Measurements from ENCODE around the gene KCNMA1. TPM values are rescaled to one million over a fixed set of nuclear protein-coding genes. Genes with fewer than 3 reads are reported as not detected.

The KCNMA1 gene
- total and polyA plus RNA-seq, 10 of the 15 experiments (the other 5 are each of a cell fraction or from before 2014, with no cell fraction given) = 8.5 to 77.0 (median 21.3) TPM

- TF ChIP-seq, protein P1, sequence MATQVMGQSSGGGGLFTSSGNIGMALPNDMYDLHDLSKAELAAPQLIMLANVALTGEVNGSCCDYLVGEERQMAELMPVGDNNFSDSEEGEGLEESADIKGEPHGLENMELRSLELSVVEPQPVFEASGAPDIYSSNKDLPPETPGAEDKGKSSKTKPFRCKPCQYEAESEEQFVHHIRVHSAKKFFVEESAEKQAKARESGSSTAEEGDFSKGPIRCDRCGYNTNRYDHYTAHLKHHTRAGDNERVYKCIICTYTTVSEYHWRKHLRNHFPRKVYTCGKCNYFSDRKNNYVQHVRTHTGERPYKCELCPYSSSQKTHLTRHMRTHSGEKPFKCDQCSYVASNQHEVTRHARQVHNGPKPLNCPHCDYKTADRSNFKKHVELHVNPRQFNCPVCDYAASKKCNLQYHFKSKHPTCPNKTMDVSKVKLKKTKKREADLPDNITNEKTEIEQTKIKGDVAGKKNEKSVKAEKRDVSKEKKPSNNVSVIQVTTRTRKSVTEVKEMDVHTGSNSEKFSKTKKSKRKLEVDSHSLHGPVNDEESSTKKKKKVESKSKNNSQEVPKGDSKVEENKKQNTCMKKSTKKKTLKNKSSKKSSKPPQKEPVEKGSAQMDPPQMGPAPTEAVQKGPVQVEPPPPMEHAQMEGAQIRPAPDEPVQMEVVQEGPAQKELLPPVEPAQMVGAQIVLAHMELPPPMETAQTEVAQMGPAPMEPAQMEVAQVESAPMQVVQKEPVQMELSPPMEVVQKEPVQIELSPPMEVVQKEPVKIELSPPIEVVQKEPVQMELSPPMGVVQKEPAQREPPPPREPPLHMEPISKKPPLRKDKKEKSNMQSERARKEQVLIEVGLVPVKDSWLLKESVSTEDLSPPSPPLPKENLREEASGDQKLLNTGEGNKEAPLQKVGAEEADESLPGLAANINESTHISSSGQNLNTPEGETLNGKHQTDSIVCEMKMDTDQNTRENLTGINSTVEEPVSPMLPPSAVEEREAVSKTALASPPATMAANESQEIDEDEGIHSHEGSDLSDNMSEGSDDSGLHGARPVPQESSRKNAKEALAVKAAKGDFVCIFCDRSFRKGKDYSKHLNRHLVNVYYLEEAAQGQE (IDR thresholded peaks at IDR 0.05; ENCODE audit: low read depth, low read length) = no peak
- TF ChIP-seq SMC3 (IDR thresholded peaks at IDR 0.05; ENCODE audit: borderline replicate concordance, low read length) = no peak
- TF ChIP-seq ZSCAN29 (IDR thresholded peaks at IDR 0.05) = no peak
- TF ChIP-seq KLF5 (IDR thresholded peaks at IDR 0.05; ENCODE audit: partially characterized antibody) = no peak
- TF ChIP-seq SIX5 (IDR thresholded peaks at IDR 0.05; ENCODE audit: low read depth, low read length, severe bottlenecking) = no peak
- TF ChIP-seq BRCA1 (IDR thresholded peaks at IDR 0.05; ENCODE audit: low read depth, low read length) = no peak
Observed at GRCh38 chr10:77151408-77151807, 486.2 kb downstream of the KCNMA1 start (continued).

DNA sequence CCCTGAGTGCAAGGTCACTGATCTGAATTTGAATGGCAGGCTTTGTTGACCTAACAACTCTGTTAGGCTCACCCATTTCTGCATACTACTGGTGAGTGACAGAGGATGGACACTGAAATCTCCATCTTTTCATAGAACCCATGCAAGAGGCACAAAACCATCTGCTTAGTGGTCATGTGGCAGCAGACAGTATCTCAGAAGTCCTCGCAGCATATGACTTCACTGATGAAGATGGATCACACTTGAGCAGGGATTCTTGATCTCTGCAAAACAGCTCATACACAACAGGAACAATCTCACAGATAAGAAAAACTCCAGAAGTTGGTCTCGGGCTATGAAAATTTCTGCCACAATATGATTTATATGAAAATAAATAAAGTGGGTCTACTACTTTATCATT lies 487.9 kb downstream of the KCNMA1 start:
- ChIA-PET POLR2A (no interaction called here), RAD21 (ENCODE audit: unreplicated experiment) (no interaction called here), SMC1A (ENCODE audit: uncharacterized antibody, unreplicated experiment) (no interaction called here), CTCF (interaction anchor here (0.6 kb wide), 1 partner anchor 16 kb away, joined by 3 read pairs; no protein-coding TSS in a partner anchor)
- no peaks in the 10 kb centered on the region for H3K79me2 ChIP-seq (ENCODE audit: control insufficient read depth, insufficient read depth, low read length)
- H3K9ac ChIP-seq (ENCODE audit: control insufficient read depth, insufficient read depth, low read length) = no peak overlapping the region
- no peaks in the 10 kb centered on the region for H4K20me1 ChIP-seq (ENCODE audit: control insufficient read depth, insufficient read depth)
- FAIRE-seq (no peak), DNase-seq (ENCODE audit: low read depth, low spot score) (no peak), ATAC-seq (no peak)
- intact Hi-C loops (cut with micrococcal nuclease; ENCODE audit: unreplicated experiment) (no loop called here), in situ Hi-C loops (cut with MboI) (no loop called here)
- no peaks in the 10 kb centered on the region for H3K9me3 ChIP-seq (replicated peaks; ENCODE audit: control insufficient read depth, insufficient read depth, low read length)
- H3K4me2 ChIP-seq (ENCODE audit: control insufficient read depth, insufficient read depth) = no peak overlapping the region
- no peak overlapping the region for H3K4me3 ChIP-seq
- 11% methylated on average over 2 of the region's 2 CpGs for WGBS (ENCODE audit: insufficient coverage, insufficient replicate concordance, low lambda C conversion rate, missing lambda C conversion rate)
- no peaks in the 10 kb centered on the region for H3K36me3 ChIP-seq (ENCODE audit: control insufficient read depth in 2 of 2, insufficient read depth in 2 of 2, low read length in 1 of 2)
- BruUV-seq (replicated peaks) = no TSS peak
- no peak overlapping the region for H3K27ac ChIP-seq (ENCODE audit: control insufficient read depth, insufficient read depth)
- H2AFZ ChIP-seq (ENCODE audit: control insufficient read depth, low read depth, low read length) = no peak overlapping the region
- H3K27me3 ChIP-seq (replicated peaks in 1 of 2; ENCODE audit: control insufficient read depth in 2 of 2, insufficient read depth in 2 of 2, low read length in 1 of 2) = 0 out of 4 replicates have a peak, but pooled peaks cover 0 to 2% of the 10 kb centered on the region in 2 experiments
- H3K4me1 ChIP-seq (ENCODE audit: control insufficient read depth, insufficient read depth, low read length) = no peaks in the 10 kb centered on the region
- TF ChIP-seq E4F1 (IDR thresholded peaks at IDR 0.05; ENCODE audit: borderline replicate concordance, partially characterized antibody) (no peak), NR2C2 (IDR thresholded peaks at IDR 0.05; ENCODE audit: borderline replicate concordance, control insufficient read depth, insufficient read length, low read depth) (no peak), IRF4 (IDR thresholded peaks at IDR 0.05; ENCODE audit: low read depth, low read length) (no peak), STAT3 (IDR thresholded peaks at IDR 0.05; ENCODE audit: low read depth, low read length) (no peak), RFX5 (IDR thresholded peaks at IDR 0.05; ENCODE audit: low read depth, low read length) (no peak), MTA2 (IDR thresholded peaks at IDR 0.05; ENCODE audit: low read depth) (no peak)
- TF ChIP-seq, protein P2, sequence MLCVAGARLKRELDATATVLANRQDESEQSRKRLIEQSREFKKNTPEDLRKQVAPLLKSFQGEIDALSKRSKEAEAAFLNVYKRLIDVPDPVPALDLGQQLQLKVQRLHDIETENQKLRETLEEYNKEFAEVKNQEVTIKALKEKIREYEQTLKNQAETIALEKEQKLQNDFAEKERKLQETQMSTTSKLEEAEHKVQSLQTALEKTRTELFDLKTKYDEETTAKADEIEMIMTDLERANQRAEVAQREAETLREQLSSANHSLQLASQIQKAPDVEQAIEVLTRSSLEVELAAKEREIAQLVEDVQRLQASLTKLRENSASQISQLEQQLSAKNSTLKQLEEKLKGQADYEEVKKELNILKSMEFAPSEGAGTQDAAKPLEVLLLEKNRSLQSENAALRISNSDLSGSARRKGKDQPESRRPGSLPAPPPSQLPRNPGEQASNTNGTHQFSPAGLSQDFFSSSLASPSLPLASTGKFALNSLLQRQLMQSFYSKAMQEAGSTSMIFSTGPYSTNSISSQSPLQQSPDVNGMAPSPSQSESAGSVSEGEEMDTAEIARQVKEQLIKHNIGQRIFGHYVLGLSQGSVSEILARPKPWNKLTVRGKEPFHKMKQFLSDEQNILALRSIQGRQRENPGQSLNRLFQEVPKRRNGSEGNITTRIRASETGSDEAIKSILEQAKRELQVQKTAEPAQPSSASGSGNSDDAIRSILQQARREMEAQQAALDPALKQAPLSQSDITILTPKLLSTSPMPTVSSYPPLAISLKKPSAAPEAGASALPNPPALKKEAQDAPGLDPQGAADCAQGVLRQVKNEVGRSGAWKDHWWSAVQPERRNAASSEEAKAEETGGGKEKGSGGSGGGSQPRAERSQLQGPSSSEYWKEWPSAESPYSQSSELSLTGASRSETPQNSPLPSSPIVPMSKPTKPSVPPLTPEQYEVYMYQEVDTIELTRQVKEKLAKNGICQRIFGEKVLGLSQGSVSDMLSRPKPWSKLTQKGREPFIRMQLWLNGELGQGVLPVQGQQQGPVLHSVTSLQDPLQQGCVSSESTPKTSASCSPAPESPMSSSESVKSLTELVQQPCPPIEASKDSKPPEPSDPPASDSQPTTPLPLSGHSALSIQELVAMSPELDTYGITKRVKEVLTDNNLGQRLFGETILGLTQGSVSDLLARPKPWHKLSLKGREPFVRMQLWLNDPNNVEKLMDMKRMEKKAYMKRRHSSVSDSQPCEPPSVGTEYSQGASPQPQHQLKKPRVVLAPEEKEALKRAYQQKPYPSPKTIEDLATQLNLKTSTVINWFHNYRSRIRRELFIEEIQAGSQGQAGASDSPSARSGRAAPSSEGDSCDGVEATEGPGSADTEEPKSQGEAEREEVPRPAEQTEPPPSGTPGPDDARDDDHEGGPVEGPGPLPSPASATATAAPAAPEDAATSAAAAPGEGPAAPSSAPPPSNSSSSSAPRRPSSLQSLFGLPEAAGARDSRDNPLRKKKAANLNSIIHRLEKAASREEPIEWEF (IDR thresholded peaks at IDR 0.05; ENCODE audit: insufficient replicate concordance, low read depth, low read length) = no peak
